GM12865 (cell line): ENCODE data around the gene FAM131C.

Experiments used
- DNase-seq: peaks from one replicate; pipeline ENCODE4 v3.0.0; 2010; ENCODE audit warnings: low read depth
- H3K4me3 ChIP-seq: 2 replicates; pipeline ENCODE4 v1.5.1; 2011; ENCODE audit warnings: mild to moderate bottlenecking, low read depth, low read length, control low read depth
- CTCF ChIP-seq: IDR thresholded peaks from 2 replicates; pipeline ENCODE4 v1.5.1; 2011; ENCODE audit warnings: low read length, control low read depth, low read depth, inconsistent platforms; ENCODE audit not compliant: insufficient read depth; ENCODE audit errors: missing control alignments

FAM131C gene

GRCh38 chr1:16082283-16083038, 9.0 kb upstream of the FAM131C start:
- no peak overlapping the region for H3K4me3 ChIP-seq
- peak; percentile 65 for DNase-seq
- TF ChIP-seq CTCF, result peak; percentile 87

- no peak for DNase-seq
- TF ChIP-seq CTCF, result no peak
- no peak overlapping the region for H3K4me3 ChIP-seq
Observed at GRCh38 chr1:16081636-16082035, 8.2 kb upstream of the FAM131C start.

GRCh38 chr1:16080422-16081150, 7.1 kb upstream of the FAM131C start:
- DNase-seq, result no peak
- no peak overlapping the region for H3K4me3 ChIP-seq
- no peak for TF ChIP-seq CTCF

- TF ChIP-seq CTCF, result peak; percentile 94
- peak; percentile 81 for DNase-seq
- H3K4me3 ChIP-seq, result no peak overlapping the region
Observed at GRCh38 chr1:16078925-16079656, 5.6 kb upstream of the FAM131C start.

GRCh38 chr1:16077406-16078245, 4.2 kb upstream of the FAM131C start:
- no peak overlapping the region for H3K4me3 ChIP-seq
- DNase-seq, result no peak

More at GRCh38 chr1:16077406-16078245, 4.2 kb upstream of the FAM131C start:
- TF ChIP-seq CTCF, result no peak
